H1 (cell line): Measurements from ENCODE around the gene RPUSD4.

Experiments used
- CTCF ChIP-seq, 3 experiments: IDR thresholded peaks; 1 replicate in 2 of 3; 2 replicates in 1 of 3; pipeline versions ENCODE4 v1.5.1 to v1.6.1; 2011; ENCODE audit warnings: low read length in 3 of 3, mild to moderate bottlenecking in 3 of 3, inconsistent platforms in 2 of 3, low read depth in 1 of 3, moderate library complexity in 1 of 3; ENCODE audit not compliant: insufficient read depth in 1 of 3; ENCODE audit errors: control extremely low read depth in 1 of 3
- EZH2 ChIP-seq: fragments of 200-600 bp; sonication (generic); IDR thresholded peaks from 2 replicates; pipeline ENCODE4 v1.7.1; 2012; ENCODE audit warnings: low read depth, mild to moderate bottlenecking, moderate library complexity, low read length, inconsistent platforms; ENCODE audit not compliant: severe bottlenecking
- POLR2AphosphoS5 ChIP-seq: IDR thresholded peaks from 2 replicates; pipeline ENCODE4 v1.6.1; 2011; ENCODE audit warnings: low read depth, low read length

DNA sequence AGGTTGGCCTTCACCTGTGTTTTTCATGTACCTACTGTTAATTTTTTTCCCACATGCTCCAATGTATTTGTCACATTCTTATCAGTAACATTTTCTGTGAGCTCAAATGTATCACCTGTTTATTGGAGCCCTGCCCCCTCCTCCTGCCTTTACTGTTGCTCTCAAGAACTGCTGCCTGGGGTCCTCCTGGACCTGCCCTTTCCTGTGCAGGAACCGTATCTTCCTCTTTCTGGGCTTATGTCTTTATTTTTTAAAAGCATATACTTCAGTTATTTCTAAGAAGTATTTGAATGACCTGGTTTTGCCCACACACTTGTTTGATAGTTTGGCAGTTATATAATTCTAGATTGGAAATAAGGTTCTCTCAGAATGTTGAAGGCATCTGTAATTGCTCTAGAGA is 6.0 kb upstream of the RPUSD4 start:
- TF ChIP-seq CTCF (IDR thresholded peaks at IDR 0.05; ENCODE audit: control extremely low read depth in 1 of 3, insufficient read depth in 1 of 3, low read depth in 1 of 3, low read length in 3 of 3) (no peak), EZH2 (no peak), POLR2AphosphoS5 (no peak)
